Measurements from ENCODE around the gene GYS1.
A peak's percentile ranks its signal among the peaks of the same experiment; 100 is the strongest.

The GYS1 gene

DNA sequence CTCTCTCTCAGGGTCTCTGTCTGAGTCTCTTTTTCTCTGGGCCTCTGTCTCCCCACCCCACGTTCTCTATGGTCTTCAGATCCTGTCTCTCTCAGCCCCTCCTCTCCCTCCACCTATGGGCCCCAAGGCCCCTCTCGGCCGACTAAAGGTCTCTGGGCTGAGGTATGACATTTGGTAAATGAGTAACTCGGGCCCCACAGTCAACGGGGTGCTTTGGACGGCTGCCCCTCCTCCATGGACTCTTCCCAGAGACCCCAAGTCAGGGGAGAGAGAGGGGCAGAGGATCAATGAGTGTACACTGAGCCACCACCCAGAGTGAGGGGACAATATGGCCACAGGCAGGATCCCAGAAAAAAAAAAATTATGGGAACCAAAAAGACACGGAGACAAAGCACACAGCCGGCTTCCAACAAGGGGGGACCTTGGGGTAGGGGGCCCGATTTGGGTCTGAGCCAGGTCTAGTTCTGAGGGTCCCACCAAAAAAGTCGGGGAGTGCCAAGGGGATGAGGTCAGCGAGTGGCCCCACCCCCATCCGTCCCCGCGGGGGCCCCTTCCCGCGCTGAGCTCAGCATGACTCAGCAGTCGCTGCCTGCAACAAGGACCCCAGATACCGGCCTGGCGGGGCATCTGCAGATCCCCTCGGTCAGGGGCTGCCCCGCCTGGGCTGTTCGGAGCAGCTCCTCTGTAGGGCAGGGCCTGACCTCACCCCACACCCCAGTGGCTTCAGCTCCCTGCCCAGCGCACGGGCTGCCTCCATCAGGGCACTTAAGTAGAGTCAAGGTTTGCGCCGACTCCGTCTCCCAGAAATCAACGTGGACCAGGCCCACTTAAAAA, 29.5 kb downstream of the GYS1 start:
- DNase-seq (ENCODE audit: low read depth), result peak; percentile 71

DNA sequence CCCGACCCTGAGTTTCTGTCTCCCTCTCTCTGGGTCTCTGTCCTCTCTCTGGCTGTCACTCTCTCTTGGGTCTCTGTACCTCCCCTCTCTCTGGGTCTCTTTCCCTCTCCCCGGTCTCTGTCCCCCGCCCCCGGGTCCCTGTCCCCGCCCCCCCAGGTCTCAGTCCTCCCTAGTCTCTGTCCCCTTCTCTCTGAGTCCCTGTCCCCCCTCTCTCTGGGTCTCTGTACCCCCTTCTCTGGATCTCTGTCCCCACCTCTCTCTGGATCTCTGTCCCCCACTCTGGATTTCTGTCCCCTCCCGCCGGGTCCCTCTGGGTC, 30.3 kb downstream of the GYS1 start:
- no peak for DNase-seq (ENCODE audit: low read depth)

DNA sequence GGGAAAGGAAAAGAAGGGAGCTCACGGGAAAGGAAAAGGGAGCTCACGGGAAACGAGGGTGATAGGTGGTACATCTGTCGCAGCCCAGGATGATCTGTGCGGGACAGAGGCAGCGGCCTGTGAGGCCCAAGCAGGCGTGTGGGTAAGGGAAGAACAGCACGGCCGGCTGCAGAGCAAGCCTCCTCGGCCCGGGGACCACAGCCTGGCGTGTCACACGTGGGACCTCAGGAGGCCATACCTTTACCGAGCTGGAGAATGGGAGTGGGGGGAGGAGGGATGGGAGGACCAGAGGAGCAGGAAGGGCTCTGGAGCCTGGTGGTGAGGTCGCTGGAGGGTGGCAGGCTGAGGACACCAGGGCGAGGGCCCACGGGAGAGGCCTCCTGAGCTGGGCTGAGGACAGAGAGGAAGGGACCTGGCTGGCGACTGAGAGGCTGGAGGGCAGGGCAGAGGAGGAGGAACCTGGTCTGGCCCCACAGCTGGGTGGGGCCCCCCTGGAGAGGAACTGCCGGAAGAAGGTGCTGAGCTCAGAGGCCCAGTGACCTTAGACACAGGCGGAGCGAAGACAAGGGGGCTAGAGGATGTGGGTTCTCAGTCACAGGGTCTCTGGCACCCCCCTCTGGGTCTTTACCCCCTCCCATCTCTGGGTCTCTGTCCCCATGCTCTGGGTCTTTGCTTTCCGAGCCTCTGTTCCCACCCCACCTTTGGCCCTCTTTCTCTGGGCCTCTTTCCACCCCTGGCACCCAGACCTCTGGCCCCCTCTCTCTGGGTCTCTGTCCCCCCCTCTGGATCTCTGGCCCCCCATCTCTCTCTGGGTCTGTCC, 30.9 kb downstream of the GYS1 start:
- DNase-seq (ENCODE audit: low read depth), result no peak

DNA sequence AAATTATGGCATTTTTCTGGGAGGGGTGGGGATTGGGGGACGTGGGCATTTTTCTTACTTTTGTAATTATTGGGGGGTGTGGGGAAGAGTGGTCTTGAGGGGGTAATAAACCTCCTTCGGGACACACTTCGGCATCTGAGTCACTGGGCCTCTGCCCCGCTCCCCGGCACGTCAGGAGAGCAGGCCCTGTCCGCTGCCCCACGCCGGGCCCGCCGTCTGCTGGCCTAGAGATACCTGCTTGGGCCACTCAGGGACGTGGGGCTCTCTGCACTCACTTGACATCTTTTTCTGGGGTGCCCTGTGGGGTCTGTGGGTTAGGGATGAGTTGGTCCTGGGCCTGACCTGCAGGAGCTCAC, 31.5 kb downstream of the GYS1 start:
- DNase-seq (ENCODE audit: low read depth), result no peak

DNA sequence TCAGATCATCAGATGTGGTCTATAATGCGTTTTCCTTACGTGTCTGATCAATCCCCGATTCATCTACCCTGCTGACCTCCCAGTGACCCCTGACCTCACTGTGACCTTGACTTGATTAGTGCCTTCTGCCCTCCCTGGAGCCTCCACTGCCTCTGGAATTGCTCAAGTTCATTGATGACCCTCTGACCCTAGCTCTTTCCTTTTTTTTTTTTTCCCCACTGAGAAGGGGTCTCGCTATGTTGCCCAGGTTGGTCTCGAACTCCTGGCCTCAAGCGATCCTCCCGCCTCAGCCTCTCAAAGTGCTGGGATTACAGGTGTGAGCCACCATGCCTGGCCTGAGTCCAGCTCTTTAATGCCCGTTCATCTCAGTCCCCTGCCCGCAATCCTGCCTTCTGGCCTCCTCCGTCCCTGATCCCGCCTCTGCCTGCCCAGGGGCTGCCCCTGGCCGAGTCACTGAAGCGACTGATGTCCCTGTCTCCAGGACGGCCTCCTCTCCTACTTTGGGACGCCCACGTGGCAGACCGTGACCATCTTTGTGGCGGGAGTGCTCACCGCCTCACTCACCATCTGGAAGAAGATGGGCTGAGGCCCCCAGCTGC, 32.0 kb downstream of the GYS1 start:
- DNase-seq (ENCODE audit: low read depth), result no peak

DNA sequence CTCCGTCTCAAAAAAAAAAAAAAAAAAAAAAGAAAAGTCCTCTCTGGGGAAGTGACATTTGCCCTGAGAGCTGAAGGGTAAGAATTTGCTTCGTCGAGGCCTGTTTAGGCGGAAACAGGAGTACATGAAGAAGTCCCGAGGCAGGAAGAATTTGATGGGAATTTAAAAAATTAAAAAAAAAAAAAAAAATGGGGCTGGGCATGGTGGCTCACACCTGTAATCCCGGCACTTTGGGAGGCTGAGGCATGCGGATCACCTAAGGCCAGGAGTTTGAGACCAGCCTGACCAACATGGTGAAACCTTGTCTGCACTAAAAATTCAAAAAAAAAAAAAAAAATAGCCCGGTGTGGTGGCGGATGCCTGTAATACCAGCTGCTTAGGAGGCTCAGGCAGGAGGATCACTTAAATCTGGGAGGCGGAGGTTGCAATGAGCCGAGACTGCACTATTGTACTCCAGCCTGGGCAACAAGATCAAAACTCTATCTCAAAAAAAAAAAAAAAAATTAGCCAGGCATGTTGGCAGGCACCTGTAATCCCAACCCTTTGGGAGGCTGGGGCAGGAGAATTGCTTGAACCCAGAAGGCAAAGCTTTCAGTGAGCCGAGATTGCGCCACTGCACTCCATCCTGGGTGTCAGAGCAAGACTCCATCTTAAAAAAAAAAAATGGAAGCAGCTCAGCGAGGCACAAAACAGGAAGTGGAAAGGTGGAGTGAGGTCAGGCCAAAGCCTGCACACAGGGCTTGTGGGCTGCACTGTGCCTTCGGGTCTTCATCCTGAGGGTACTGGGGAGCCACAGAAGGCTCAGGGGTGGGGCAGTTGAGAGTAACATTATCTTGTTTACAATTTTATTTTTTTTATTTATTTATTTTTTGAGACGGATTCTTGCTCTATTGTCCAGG, 33.5 kb downstream of the GYS1 start:
- no peak for DNase-seq (ENCODE audit: low read depth)

DNA sequence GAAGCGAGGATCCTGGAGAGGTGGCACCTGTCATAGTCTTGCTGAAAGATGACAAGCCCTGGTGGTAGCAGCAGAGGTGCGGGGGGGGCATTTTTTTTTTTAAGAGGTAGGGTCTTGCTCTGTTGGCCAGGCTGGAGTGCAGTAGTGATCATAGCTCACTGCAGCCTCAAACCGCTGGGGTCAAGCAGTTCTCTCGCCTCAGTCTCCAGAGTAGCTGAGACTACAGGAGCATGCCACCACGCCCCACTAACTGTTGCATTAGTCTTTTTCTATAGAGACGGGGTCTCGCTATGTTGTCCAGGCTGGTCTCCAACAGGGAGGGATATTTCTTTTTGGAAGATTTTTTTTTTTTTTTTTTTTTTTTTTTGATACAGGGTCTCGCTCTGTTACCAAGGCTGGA, 35.1 kb downstream of the GYS1 start:
- no peak for DNase-seq (ENCODE audit: low read depth)

DNA sequence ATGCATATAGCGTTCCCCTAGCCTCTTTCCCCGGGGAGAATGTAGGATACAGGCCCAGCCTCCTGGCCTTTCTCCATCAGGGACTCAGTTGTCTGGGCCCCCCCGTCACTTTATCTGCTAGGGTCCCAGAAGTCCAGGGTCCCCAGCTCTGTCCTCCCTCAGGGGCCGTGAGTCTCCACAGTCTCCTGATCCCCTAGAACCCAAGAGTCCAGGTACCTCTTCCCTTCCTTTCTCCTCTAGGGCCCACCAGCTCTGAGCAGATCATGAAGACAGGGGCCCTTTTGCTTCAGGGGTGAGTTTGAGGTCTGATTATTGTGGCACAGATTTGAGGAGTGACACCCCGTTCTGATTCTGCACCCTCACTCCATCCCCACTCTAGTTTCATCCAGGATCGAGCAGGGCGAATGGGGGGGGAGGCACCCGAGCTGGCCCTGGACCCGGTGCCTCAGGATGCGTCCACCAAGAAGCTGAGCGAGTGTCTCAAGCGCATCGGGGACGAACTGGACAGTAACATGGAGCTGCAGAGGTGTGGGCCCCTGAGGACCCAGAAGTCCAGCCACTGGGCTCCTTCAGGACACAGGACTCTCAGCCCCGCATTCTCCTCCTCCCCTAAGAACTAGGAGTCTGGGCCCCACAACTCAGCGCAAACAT, 37.7 kb downstream of the GYS1 start:
- no peak for DNase-seq (ENCODE audit: low read depth)

DNA sequence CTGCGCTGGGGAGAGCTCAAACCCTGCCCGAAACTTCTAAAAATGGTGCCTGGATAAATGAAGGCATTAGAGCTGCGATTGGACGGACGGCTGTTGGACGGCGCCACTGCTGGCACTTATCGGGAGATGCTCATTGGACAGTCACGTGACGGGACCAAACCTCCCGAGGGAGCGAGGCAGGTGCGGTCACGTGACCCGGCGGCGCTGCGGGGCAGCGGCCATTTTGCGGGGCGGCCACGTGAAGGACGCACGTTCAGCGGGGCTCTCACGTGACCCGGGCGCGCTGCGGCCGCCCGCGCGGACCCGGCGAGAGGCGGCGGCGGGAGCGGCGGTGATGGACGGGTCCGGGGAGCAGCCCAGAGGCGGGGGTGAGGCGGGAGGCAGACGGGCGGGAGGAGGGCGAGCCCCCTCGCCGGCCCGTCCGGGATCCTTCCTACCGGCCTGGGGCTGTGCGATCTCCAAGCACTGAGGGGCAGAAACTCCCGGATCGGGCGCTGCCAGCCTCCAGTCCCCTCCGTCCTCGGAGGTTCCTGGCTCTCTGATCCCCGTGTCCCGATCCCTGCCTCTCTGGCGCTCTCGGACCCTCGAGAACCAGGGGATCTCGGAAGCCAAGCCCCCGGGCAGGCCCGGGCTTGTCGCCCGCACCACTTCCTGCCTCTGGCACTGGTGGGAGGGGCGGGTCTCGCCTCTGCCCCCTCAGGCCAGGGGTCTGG, 38.4 kb downstream of the GYS1 start, which contains the start of gene BAX:
TSS of gene BAX (plus strand) at position 281 of the 713 bp plus-strand sequence. CDS start at position 335, 54 bp downstream.
- DNase-seq (ENCODE audit: low read depth), result peak; percentile 92

DNA sequence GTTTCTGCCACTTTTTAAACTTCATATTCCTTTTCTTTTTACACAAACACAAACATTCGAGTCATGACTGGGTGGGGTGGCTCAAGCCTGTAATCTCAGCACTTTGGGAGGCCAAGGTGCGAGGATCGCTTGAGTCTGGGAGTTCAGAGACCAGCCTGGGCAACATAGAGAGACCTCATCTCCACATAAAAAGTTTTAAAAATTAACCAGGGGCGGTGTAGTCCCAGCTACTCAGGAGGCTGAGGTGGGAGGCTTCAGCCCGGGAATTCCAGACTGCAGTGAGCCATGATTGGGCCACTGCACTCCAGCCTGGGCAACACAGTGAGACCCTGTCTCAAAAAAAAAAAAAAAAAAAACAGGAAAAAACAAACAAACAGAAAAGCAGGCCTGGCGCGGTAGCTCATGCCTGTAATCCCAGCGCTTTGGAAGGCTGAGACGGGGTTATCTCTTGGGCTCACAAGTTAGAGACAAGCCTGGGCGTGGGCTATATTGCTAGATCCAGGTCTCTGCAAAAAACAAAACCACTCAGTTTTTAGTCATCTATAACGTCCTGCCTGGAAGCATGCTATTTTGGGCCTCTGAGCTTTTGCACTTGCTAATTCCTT, 39.0 kb downstream of the GYS1 start:
- no peak for DNase-seq (ENCODE audit: low read depth)

DNA sequence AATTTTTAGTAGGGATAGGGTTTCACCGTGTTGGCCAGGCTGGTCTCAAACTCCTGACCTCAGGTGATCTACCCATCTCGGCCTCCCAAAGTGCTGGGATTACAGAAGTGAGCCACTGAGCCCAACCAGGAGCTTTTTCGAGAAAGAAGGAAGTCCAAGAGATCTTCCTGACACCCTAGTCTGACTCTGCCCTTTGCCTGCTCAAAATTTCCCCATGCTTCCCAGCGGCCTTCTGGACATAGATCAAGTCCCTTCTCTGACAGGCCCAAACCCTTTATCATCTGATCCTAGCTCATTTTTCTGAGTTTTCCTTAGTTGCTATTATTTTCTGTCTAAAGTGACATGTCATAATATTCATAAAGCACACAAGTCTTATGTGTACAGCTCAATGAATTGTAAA, 40.0 kb downstream of the GYS1 start:
- DNase-seq (ENCODE audit: low read depth), result no peak

DNA sequence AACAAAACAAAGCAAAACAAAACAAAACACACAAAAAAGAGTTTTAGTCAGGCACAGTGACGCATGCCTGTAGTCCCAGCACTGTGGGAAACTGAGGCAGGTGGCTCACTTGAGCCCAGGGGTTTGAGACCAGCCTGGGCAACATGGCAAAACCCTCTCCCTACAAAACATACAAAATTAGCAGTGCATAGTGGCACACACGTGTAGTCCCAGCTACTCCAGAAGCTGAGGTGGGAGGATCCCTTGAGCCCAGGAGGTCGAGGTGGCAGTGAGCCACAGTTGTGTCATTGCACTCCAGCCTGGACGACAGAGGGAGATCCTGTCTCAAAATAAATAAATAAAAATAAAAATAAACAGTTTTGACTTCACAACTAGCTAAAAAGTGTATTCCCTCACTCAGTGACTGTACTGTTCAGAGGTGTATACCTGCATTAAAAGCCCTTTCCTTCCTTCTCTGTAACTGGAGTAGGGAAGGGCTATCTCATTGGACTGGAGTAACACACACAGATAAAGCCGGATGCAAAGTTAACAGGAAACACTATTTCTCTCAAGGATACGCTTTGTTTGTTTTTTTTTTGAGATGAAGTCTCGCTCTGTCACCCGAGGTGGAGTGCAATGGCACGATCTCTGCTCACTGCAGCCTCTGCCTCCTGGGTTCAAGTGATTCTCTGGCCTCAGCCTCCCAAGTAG, 42.1 kb downstream of the GYS1 start:
- DNase-seq (ENCODE audit: low read depth), result no peak

DNA sequence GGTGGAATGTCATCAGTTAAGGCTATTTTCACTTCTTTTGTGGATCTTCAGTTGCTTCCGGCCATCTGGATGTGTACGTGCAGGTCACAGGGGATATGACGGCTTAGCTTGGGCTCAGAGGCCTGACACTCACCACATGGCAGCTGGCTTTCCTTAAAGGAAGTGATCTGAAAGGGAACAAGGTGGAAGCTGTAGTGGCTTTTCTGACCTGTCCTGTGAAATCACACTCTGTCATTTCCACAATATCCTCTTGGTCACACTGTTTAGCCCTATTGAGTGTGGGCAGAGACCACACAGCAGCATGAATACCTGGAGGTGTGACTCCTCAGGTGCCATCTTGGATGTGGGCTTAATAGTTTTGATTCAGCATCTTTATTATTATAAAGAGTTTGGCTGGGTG, 43.0 kb downstream of the GYS1 start:
- no peak for DNase-seq (ENCODE audit: low read depth)

DNA sequence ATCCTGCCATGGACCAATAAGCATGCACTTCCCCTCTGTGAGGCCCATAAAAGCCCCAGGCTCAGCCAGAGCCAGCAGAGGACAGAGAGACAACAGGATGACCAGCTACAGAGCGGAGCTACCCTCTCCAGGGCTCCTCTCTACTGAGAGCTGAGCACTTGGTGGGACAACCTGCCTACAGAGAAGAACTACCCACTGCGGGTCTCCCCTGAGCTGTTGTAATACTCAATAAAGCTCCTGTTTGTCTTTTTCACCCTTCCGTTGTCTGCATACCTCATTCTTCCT, 45.9 kb downstream of the GYS1 start:
- no peak for DNase-seq (ENCODE audit: low read depth)

DNA sequence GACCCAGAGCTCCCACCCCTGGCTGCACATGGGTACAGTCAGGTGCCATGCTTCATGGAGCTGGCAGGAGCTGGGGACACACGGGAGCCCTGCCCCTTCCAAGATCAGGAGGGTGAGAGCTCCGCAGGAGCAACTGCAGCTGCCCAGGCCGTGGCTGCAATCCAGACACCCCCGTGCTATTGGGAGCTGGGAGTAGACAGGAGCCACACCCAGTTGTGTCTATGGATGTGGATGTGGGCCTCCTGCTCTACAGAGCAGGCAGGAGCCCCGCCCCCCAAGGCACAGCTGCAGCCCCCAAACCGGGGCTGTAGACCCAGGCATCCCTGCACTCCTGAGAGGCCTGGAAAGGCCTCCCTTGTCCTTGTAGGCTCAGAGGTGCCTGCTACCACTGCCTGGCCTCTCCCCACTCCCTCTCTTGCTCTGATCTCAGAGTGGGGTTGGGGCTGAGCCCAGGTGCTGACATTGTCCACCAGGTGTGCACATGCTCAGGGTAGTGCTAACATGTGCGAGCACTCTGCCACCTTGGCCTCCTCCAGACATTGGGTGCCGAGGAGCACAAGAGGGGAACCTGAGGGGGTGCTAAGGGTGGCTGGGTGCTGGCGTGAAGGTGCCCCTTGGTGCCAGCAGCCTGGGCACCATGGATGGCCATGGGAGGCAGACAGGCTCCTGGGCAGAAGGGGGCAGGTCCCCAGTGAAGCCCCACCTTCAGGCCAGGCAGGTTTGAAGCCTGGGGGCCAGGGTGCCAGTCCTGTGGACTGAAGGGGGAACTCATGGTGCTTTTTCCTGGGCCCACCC, 46.4 kb downstream of the GYS1 start:
- no peak for DNase-seq (ENCODE audit: low read depth)

DNA sequence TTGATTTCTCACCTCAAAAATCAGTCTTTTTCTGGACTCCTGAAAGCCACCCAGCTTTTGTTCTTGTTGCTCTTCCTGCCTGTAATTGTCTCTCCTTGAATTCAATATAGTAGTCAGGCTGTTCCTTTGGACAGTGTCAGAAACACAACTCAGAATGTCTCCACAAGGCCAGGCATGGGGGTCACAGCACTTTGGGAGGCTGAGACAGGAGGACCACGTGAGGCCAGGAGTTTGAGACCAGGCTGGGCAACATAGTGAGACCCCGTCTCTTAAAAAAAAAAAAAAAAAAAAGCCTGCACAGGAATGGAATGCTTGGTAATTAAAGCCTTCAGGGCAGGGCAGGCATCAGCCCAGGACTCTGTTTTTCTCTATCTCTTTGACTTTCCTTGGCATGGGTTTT, 47.3 kb downstream of the GYS1 start:
- DNase-seq (ENCODE audit: low read depth), result no peak

DNA sequence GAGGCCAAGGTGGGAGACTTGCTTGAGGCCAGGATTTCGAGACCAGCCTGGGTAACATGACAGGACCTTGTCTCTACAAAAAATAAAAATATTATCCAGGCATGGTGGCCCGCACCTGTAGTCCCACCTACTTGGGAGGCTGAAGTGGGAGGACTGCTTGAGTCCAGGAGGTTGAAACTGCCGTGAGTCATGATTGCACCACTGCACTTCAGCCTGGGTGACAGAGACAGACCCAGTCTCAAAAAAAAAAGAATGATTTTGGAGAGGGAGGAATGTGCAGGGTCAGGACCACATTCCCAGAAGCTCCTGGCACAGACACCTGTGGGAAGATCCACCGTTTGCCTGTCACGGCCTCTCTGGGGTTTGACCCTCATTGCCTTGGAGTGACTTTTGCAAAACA, 47.7 kb downstream of the GYS1 start:
- no peak for DNase-seq (ENCODE audit: low read depth)

DNA sequence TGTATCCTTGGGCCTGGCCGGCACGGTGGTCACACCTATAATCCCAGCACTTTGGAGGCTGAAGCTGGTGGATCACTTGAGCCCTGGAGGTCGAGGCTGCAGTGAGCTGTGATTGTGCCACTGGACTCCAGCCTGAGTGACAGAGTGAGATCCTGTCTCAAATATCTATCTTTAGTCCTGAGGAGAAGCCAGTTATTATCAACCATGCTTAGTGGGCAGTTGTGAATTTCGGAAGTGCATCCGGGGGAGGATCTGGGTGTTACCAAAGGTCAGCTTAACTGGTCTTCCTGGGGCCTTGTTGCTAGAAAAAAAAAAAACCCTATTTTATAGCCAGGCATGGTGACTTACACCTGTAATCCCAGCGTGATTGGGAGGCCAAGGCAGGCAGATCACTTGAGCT, 50.0 kb downstream of the GYS1 start:
- no peak for DNase-seq (ENCODE audit: low read depth)

DNA sequence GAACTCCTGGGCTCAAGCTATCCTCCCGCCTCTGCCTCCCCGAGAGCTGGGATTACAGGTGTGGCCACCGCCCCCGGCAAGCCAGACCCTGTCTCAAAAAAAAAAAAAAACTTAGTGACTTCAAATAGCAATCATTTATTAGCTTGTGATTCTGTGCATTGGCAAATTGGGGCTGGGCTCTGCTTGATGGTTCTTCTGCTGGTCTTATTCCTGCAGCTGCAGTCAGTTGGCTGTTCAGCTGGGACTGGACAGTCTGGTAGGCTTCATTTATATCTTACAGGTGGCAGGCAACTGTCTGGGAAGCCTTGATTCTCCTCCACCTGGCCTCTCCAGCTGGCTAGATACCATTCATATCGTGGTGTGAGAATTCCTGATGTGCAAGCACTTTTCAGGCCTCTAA, 52.2 kb downstream of the GYS1 start:
- DNase-seq (ENCODE audit: low read depth), result no peak

Measured in amniotic epithelial cell (primary cell).